Calu3 (cell line): ENCODE data around the gene SESN1. TPM values are rescaled to one million over a fixed set of nuclear protein-coding genes. Genes with fewer than 3 reads are reported as not detected.

Source experiments
- BruUV-seq: library from RNA; stranded (reverse); fragments of 400-500 nt; replicated peaks from 2 replicates; lab custom pipeline; 2021; lab: Mats Ljungman, UMichigan
- CTCF ChIA-PET: fragments of 300-600 bp; sonication (Branson Sonifier 250); formaldehyde crosslinking; loops from one replicate; lab custom pipeline; 2022; ENCODE audit warnings: antibody characterized with exemption; lab: Charles Lee
- DNase-seq: peaks from one replicate; pipeline ENCODE4 v3.0.0; 2022
- H3K27ac Mint-ChIP-seq: one replicate; pipeline ENCODE4 v1.8.0; 2022; ENCODE audit warnings: mixed read lengths; ENCODE audit not compliant: unreplicated experiment
- H3K27me3 Mint-ChIP-seq: one replicate; pipeline ENCODE4 v1.8.0; 2022; ENCODE audit warnings: mixed read lengths; ENCODE audit not compliant: unreplicated experiment
- H3K36me3 Mint-ChIP-seq: one replicate; pipeline ENCODE4 v1.8.0; 2022; ENCODE audit warnings: mild to moderate bottlenecking, moderate library complexity, mixed read lengths; ENCODE audit not compliant: insufficient read depth, unreplicated experiment
- H3K4me1 Mint-ChIP-seq: one replicate; pipeline ENCODE4 v1.8.0; 2022; ENCODE audit warnings: mild to moderate bottlenecking, low read depth, mixed read lengths; ENCODE audit not compliant: unreplicated experiment
- H3K4me3 Mint-ChIP-seq: one replicate; pipeline ENCODE4 v1.8.0; 2022; ENCODE audit warnings: mild to moderate bottlenecking, low read depth, moderate library complexity, mixed read lengths; ENCODE audit not compliant: unreplicated experiment
- H3K9me3 Mint-ChIP-seq: one replicate; pipeline ENCODE4 v1.8.0; 2022; ENCODE audit warnings: low read depth, mixed read lengths; ENCODE audit not compliant: unreplicated experiment
- CTCF ChIP-seq: fragments of 200-600 bp; IDR thresholded peaks from one replicate; pipeline ENCODE4 v1.8.0; 2022; ENCODE audit warnings: antibody characterized with exemption; ENCODE audit not compliant: unreplicated experiment
- intact Hi-C: fragments of 100-400 bp; cut with micrococcal nuclease; formaldehyde crosslinking; loops from one replicate; pipeline ENCODE4 v1.10.0; 2022; ENCODE audit not compliant: unreplicated experiment
- total RNA-seq: library from RNA; stranded (reverse); gene quantifications from 2 replicates; pipeline ENCODE4 v1.2.3, GENCODE V29; 2022

SESN1 gene
- total RNA-seq, 1 experiment from 2014 or later, result 5.9 TPM

DNA sequence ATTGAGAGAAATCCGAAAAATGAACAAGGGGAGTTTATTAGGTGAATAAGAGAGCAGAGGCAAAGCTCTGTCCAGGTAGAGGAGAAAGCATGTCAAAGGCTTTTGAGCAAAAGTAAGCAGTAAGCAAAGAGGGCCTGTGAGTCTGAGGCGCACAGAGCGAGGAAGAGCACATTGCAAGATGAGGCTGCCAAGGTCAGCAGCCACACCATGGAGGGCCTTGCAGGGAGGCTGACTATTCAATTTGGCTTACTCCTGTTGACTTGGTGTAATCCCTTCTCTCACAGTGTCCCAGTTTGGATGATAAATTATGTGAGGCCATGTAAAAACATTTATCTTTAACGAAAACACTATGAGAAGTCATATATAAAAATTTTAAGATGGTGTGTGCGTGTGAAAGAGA lies 32.4 kb downstream of the SESN1 start:
- no peaks in the 10 kb centered on the region for H3K9me3 Mint-ChIP-seq
- BruUV-seq, result no TSS peak
- CTCF ChIA-PET, result no interaction called here
- TF ChIP-seq CTCF, result no peak
- DNase-seq, result no peak
- no peaks in the 10 kb centered on the region for H3K27me3 Mint-ChIP-seq
- intact Hi-C loops, result no loop called here
- no peak overlapping the region for H3K27ac Mint-ChIP-seq
- H3K36me3 Mint-ChIP-seq, result no peaks in the 10 kb centered on the region
- peaks cover 12% of the 10 kb centered on the region for H3K4me1 Mint-ChIP-seq
- no peak overlapping the region for H3K4me3 Mint-ChIP-seq

DNA sequence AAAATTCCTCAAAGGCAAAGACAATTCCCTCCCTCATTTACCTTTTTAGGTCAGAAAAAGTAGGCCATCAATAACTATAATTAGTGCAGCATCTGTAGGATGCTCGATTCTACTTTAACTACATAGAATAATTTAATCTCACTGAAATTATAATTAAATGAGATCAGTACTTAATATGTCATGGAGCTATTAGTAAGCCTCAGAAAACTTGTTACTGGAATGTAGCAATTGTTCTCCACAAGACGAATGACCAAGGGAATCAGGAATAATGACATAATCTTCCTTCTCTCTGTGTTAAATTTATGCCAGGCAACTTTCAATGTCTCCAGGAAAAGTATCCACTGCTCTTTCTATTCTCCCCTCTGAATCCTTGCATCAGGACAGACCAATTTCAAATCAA lies 34.1 kb downstream of the SESN1 start:
- H3K27ac Mint-ChIP-seq, result no peak overlapping the region
- CTCF ChIA-PET, result no interaction called here
- BruUV-seq, result no TSS peak
- no peaks in the 10 kb centered on the region for H3K9me3 Mint-ChIP-seq
- H3K4me1 Mint-ChIP-seq, result peaks cover 12% of the 10 kb centered on the region
- no peaks in the 10 kb centered on the region for H3K27me3 Mint-ChIP-seq
- intact Hi-C loops, result no loop called here
- no peaks in the 10 kb centered on the region for H3K36me3 Mint-ChIP-seq
- no peak for DNase-seq
- TF ChIP-seq CTCF, result no peak
- no peak overlapping the region for H3K4me3 Mint-ChIP-seq

GRCh38 chr6:109059571-109060021 lies 35.0 kb downstream of the SESN1 start:
- no peak for DNase-seq
- CTCF ChIA-PET, result interaction anchor here (1.0 kb wide), 1 partner anchor 14 kb away, joined by 3 read pairs; no protein-coding TSS in a partner anchor

GRCh38 chr6:109059153-109059552 lies 35.5 kb downstream of the SESN1 start:
- intact Hi-C loops, result no loop called here
- no peak for TF ChIP-seq CTCF
- BruUV-seq, result no TSS peak
- Mint-ChIP-seq H3K27me3 (no peaks in the 10 kb centered on the region), H3K4me1 (peaks cover 12% of the 10 kb centered on the region), H3K4me3 (no peak overlapping the region), H3K36me3 (no peaks in the 10 kb centered on the region), H3K27ac (no peak overlapping the region), H3K9me3 (no peaks in the 10 kb centered on the region)
- DNase-seq, result no peak
- CTCF ChIA-PET, result interaction anchor here (1.0 kb wide), 1 partner anchor 14 kb away, joined by 3 read pairs; no protein-coding TSS in a partner anchor

More at GRCh38 chr6:109059571-109060021, 35.0 kb downstream of the SESN1 start:
- peak; percentile 36 for TF ChIP-seq CTCF
- Mint-ChIP-seq H3K9me3 (no peaks in the 10 kb centered on the region), H3K4me1 (peaks cover 12% of the 10 kb centered on the region), H3K27me3 (no peaks in the 10 kb centered on the region), H3K4me3 (no peak overlapping the region), H3K27ac (no peak overlapping the region), H3K36me3 (no peaks in the 10 kb centered on the region)
- intact Hi-C loops, result no loop called here
- no TSS peak for BruUV-seq
